Measurements from ENCODE around the gene SENP8.
A peak's percentile ranks its signal among the peaks of the same experiment; 100 is the strongest.

SENP8 gene

DNA sequence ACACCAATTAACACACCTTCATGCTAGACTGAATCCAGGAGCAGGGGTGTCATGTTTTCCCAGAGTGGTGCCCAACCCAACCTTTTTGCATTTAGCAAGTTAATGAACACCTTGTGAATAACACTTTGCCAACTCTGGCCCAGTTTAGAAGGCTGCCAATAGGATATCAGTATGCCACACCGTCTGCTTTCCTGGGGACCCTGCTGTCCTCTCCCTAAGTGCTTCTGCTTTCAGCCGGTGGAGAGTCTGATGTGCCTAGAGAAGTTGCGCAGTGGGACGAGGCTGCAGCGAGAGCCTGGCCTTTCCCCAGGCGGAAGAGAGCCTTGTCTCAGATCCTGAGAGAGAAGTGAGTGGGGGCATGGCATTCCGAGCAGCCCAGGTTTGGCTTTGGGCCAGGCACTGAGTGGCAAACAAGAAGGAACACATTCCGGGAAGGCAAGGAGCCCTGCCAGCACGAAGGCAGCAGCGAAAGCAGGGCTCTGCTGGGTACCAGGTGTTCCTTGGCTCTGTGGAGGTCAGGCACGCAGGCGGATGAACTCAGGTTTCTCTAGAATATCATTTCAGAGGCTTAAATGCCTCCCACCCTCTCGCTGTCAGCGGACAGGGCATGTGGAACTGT lies 36.9 kb downstream of the SENP8 start:
- no peak for DNase-seq (ENCODE audit: low read depth)
- TF ChIP-seq, protein P1, sequence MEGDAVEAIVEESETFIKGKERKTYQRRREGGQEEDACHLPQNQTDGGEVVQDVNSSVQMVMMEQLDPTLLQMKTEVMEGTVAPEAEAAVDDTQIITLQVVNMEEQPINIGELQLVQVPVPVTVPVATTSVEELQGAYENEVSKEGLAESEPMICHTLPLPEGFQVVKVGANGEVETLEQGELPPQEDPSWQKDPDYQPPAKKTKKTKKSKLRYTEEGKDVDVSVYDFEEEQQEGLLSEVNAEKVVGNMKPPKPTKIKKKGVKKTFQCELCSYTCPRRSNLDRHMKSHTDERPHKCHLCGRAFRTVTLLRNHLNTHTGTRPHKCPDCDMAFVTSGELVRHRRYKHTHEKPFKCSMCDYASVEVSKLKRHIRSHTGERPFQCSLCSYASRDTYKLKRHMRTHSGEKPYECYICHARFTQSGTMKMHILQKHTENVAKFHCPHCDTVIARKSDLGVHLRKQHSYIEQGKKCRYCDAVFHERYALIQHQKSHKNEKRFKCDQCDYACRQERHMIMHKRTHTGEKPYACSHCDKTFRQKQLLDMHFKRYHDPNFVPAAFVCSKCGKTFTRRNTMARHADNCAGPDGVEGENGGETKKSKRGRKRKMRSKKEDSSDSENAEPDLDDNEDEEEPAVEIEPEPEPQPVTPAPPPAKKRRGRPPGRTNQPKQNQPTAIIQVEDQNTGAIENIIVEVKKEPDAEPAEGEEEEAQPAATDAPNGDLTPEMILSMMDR (IDR thresholded peaks at IDR 0.05; ENCODE audit: low read depth, low read length, missing control alignments): no peak
- no peak overlapping the region; the same call in 1 of the 2 replicates for H3K4me3 ChIP-seq (ENCODE audit: low read depth, low read length)

DNA sequence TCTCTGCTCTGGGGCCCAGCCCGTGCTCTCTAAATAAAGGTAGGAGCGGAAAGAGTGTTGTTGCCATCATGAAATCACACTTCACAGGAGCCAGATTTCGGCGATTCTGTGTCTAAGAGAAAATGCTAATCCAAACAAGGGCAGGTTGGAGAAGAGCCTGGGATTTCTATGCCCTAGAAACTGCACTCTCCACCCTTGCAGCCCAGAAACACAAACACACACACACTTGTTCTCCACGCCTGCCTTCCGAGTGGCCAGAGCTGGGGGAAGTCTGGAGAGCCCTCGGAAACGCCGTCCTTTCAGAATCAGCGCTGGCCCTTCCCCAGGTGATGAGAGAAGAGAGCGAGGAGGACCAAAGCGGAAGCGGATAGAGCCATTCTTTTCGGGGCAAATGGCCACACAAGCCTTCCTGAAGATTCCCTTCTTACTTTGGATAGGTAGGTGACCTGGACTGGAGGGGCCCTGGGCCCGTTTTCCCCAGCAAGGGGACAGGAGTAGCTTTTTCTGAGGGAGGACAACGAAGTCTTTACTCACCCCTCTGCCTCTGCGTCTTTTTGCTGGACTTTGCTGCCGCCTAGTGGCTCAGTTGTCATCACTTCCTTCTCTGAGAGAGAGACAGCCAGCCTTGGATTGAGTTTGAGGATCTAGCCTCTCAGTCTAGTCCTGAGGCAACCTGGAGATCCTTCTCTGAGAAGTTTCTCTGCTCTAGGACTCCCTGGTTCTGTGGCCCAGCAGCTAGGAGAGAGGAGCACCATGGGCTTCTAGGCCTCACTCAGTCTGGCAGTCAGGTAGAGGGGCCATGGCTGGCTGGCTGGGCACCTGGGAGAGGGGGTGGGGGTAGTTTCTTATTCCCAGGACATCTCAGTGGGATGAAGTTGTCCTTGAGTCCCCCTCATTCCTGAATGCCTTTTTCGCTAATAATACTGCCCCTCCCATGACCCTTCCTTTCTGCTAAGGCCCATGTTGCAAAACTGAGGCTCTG lies 37.7 kb downstream of the SENP8 start:
- TF ChIP-seq, protein P1 (IDR thresholded peaks at IDR 0.05; ENCODE audit: low read depth, low read length, missing control alignments): peak; percentile 96
- H3K4me3 ChIP-seq (ENCODE audit: low read depth, low read length): peak overlapping the region; percentile 49
- peak; percentile 48 for DNase-seq (ENCODE audit: low read depth)

DNA sequence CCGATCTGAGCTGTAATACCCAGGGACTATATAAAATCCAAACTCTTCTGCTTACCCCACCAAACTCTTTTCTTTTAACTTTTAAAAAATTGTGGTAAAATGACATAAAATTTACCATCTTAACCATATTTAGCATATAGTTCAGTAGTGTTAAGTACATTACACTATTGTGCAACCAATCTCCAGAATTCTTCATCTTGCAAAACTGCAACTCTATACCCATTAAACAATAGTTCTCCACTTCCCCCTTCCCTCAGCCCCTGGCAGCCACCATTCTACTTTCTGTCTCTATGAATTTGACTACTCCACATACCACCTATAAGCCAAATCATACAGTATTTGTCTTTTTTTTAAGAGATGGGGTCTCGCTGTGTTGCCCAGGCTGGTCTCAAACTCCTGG lies 38.7 kb downstream of the SENP8 start:
- TF ChIP-seq, protein P1 (IDR thresholded peaks at IDR 0.05; ENCODE audit: low read depth, low read length, missing control alignments): no peak
- DNase-seq (ENCODE audit: low read depth): no peak
- H3K4me3 ChIP-seq (ENCODE audit: low read depth, low read length): no peak overlapping the region

DNA sequence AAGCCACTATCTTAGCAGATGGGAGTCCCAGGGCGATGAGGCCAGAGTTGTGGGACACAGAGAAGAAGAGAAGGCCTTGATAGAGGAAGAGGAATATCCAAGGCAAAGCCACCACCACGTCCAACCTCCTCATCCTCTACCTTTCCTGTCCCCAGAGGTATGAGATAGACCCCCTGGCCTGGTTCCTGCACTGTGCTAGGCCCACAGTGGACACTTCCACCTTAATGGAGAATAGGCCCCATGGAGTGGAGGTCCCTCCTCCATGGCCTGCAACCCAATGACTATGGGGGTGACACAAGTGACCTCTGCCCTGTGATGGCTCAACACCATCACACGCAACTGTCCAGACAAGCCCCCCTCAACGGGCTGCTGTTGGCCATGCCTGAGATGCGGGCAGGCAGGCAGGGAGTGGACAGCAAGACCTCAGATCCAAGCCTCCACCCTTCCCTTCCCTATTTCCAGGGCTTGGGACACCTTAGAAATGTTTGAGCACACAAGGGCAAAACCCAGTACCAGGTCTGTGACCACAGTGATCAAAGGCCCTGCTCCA lies 42.6 kb downstream of the SENP8 start:
- TF ChIP-seq, protein P1 (IDR thresholded peaks at IDR 0.05; ENCODE audit: low read depth, low read length, missing control alignments): no peak
- DNase-seq (ENCODE audit: low read depth): no peak
- no peak overlapping the region for H3K4me3 ChIP-seq (ENCODE audit: low read depth, low read length)

DNA sequence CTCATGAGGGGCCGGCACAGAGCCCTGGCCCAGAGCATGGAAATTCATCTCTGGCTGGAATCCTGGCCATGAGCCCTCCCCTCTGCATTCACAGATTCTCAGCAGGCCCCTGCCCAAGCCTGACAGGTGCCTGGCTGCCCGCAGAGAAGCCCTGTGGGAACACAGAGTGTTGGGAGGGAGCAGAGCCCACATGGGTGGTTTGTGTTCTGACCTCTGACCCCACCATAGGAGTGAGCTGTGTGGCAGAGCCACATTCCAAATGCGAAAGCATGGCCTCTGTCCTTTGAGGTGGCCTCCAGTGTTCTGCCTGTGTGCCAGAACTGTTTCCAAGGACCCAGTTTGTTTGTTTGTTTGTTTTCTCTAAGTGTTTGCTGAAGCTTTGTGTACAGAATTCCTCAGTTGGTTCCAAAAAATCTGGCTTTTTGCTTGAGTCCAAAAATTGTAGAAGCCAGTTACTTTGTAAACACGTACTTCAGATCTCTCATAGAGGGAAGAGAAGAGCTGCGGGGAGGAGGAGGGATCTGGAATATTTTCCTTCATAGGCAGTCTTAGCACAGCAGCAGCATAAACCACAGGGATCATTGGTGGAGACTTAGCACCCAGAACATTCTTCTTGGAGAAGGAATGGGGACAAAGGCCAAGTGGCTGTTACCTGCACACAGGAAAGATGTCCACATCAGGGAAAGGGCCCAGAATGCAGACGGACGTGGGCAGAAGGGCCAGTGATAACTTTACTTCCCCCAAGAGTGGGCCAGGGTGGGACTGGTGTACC lies 43.3 kb downstream of the SENP8 start:
- no peak for DNase-seq (ENCODE audit: low read depth)
- H3K4me3 ChIP-seq (ENCODE audit: low read depth, low read length): no peak overlapping the region
- TF ChIP-seq, protein P1 (IDR thresholded peaks at IDR 0.05; ENCODE audit: low read depth, low read length, missing control alignments): no peak

DNA sequence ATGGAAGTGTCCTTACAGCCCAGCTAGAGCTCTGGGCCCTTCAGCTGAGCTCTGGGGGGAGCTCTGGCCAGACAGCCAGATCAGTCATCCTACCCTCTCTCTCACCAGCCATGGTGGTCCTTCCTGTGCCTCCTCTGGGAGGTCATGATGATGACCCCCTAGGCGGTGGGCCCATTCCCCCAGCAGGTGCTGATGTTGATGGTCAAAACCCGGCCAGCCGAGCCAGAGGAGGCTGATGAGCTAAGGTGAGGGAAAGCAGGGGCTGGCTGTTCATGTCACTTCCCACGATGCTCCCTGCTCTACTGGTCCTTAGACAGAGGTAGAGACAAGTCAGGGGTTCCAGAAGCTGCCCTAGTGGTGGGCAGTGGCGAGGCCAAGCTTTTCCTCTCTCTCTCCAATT lies 44.4 kb downstream of the SENP8 start:
- no peak for DNase-seq (ENCODE audit: low read depth)
- no peak overlapping the region for H3K4me3 ChIP-seq (ENCODE audit: low read depth, low read length)
- TF ChIP-seq, protein P1 (IDR thresholded peaks at IDR 0.05; ENCODE audit: low read depth, low read length, missing control alignments): no peak

All from GM12864 (cell line).